Progenitor cell of endocrine pancreas (in vitro differentiated cells): ENCODE results near the gene MFRP. TPM values are rescaled to one million over a fixed set of nuclear protein-coding genes. Genes with fewer than 3 reads are reported as not detected.

Source experiments
- DNase-seq: peaks from one replicate; pipeline ENCODE4 v3.0.0; 2021; ENCODE audit warnings: low spot score; ENCODE audit not compliant: unreplicated experiment
- H3K27ac Mint-ChIP-seq: 2 replicates; pipeline ENCODE4 v1.8.0; 2021; ENCODE audit warnings: mild to moderate bottlenecking, moderate library complexity, mixed read lengths
- H3K27me3 Mint-ChIP-seq: 2 replicates; pipeline ENCODE4 v1.8.0; 2021; ENCODE audit warnings: mixed read lengths
- H3K36me3 Mint-ChIP-seq: 2 replicates; pipeline ENCODE4 v1.8.0; 2022; ENCODE audit warnings: mixed read lengths; ENCODE audit not compliant: insufficient read depth
- H3K4me1 Mint-ChIP-seq: 2 replicates; pipeline ENCODE4 v1.8.0; 2021; ENCODE audit warnings: low read depth, mixed read lengths
- H3K4me3 Mint-ChIP-seq: 2 replicates; pipeline ENCODE4 v1.8.0; 2021; ENCODE audit warnings: low read depth, mild to moderate bottlenecking, moderate library complexity, mixed read lengths
- H3K9me3 Mint-ChIP-seq: 2 replicates; pipeline ENCODE4 v1.8.0; 2021; ENCODE audit warnings: low read depth, mixed read lengths
- CTCF ChIP-seq: fragments of 200-600 bp; sonication (generic); IDR thresholded peaks from one replicate; pipeline ENCODE4 v1.5.0; 2021; ENCODE audit warnings: antibody characterized with exemption, mild to moderate bottlenecking; ENCODE audit not compliant: unreplicated experiment
- total RNA-seq: library from RNA; stranded (reverse); gene quantifications from 2 replicates; pipeline ENCODE4 v1.2.1, GENCODE V29; 2021

Gene MFRP
- total RNA-seq, 1 donor from 2014 or later = not detected

- no peaks in the 10 kb centered on the region for H3K9me3 Mint-ChIP-seq
- no peaks in the 10 kb centered on the region for H3K36me3 Mint-ChIP-seq
- H3K4me1 Mint-ChIP-seq = peaks cover 32% of the 10 kb centered on the region
- peak overlapping the region; percentile 62 for H3K27ac Mint-ChIP-seq
- H3K4me3 Mint-ChIP-seq = peak overlapping the region; percentile 56
- no peak for DNase-seq
- no peak for TF ChIP-seq CTCF
- H3K27me3 Mint-ChIP-seq = peaks cover 31% of the 10 kb centered on the region
Measured at GRCh38 chr11:119361941-119362725, 15.6 kb upstream of the MFRP start.

GRCh38 chr11:119361056-119361787 lies 14.7 kb upstream of the MFRP start:
- Mint-ChIP-seq H3K27ac (peak overlapping the region; percentile 90), H3K4me1 (peaks cover 31% of the 10 kb centered on the region), H3K4me3 (no peak overlapping the region), H3K27me3 (peaks cover 35% of the 10 kb centered on the region), H3K9me3 (no peaks in the 10 kb centered on the region), H3K36me3 (no peaks in the 10 kb centered on the region)
- no peak for TF ChIP-seq CTCF
- DNase-seq = no peak

GRCh38 chr11:119359365-119360214 lies 13.1 kb upstream of the MFRP start:
- H3K36me3 Mint-ChIP-seq = no peaks in the 10 kb centered on the region
- H3K27me3 Mint-ChIP-seq = peaks cover 39% of the 10 kb centered on the region
- no peaks in the 10 kb centered on the region for H3K9me3 Mint-ChIP-seq
- DNase-seq = no peak
- no peak overlapping the region for H3K27ac Mint-ChIP-seq
- H3K4me1 Mint-ChIP-seq = peaks cover 28% of the 10 kb centered on the region
- no peak for TF ChIP-seq CTCF
- no peak overlapping the region for H3K4me3 Mint-ChIP-seq

- no peak for DNase-seq
- peaks cover 28% of the 10 kb centered on the region for H3K27me3 Mint-ChIP-seq
- H3K9me3 Mint-ChIP-seq = no peaks in the 10 kb centered on the region
- no peak overlapping the region for H3K27ac Mint-ChIP-seq
- H3K4me3 Mint-ChIP-seq = peak overlapping the region; percentile 68
- no peaks in the 10 kb centered on the region for H3K36me3 Mint-ChIP-seq
- no peak for TF ChIP-seq CTCF
- peaks cover 22% of the 10 kb centered on the region for H3K4me1 Mint-ChIP-seq
Measured at GRCh38 chr11:119357074-119357473, 10.6 kb upstream of the MFRP start.
